K562 (cell line): ENCODE data around the gene MTCH2. TPM values are rescaled to one million over a fixed set of nuclear protein-coding genes. Genes with fewer than 3 reads are reported as not detected.

Experiments
- ATF7 ChIP-seq: fragments of 450-650 bp; IDR thresholded peaks from 2 replicates; pipeline ENCODE4 v1.7.1; 2014; ENCODE audit warnings: mild to moderate bottlenecking, moderate library complexity
- C11orf30 ChIP-seq: fragments of 450-650 bp; IDR thresholded peaks from 2 replicates; pipeline ENCODE4 v1.6.1; 2016; ENCODE audit warnings: low read depth, mild to moderate bottlenecking
- ETV6 ChIP-seq, 3 experiments: fragments of 150-350 bp in 1 of 3; sonication (generic) in 1 of 3; formaldehyde crosslinking in 1 of 3; IDR thresholded peaks; 2 replicates each; pipeline versions ENCODE4 v1.6.1 to v1.8.0; 2014 to 2022; ENCODE audit warnings: borderline replicate concordance in 2 of 3, low read depth in 2 of 3, antibody characterized with exemption in 1 of 3, low read length in 1 of 3, mild to moderate bottlenecking in 1 of 3, missing genetic modification reagents in 1 of 3
- GATAD2A ChIP-seq: fragments of 450-650 bp; IDR thresholded peaks from 2 replicates; pipeline ENCODE4 v1.6.1; 2017
- HDAC1 ChIP-seq, 2 experiments: fragments of 450-650 bp; IDR thresholded peaks; 2 replicates each; pipeline ENCODE4 v1.6.1; 2016 to 2017; ENCODE audit warnings: inconsistent platforms in 1 of 2, mild to moderate bottlenecking in 1 of 2, moderate library complexity in 1 of 2
- HNRNPK ChIP-seq: fragments of 200-400 bp; formaldehyde crosslinking; IDR thresholded peaks from one replicate; pipeline ENCODE4 v1.6.1; 2018; ENCODE audit warnings: mild to moderate bottlenecking, low read depth, low read length; ENCODE audit not compliant: poor library complexity, severe bottlenecking
- MTA1 ChIP-seq: fragments of 450-650 bp; IDR thresholded peaks from 2 replicates; pipeline ENCODE4 v1.6.1; 2017; ENCODE audit warnings: borderline replicate concordance
- NCOR1 ChIP-seq: fragments of 450-650 bp; IDR thresholded peaks from 2 replicates; pipeline ENCODE4 v1.6.1; 2016; ENCODE audit warnings: mild to moderate bottlenecking, moderate library complexity
- NFIC ChIP-seq: fragments of 450-650 bp; IDR thresholded peaks from 2 replicates; pipeline ENCODE4 v1.6.1; 2017; ENCODE audit warnings: mild to moderate bottlenecking, inconsistent platforms
- ZNF263 ChIP-seq: sonication (generic); formaldehyde crosslinking; IDR thresholded peaks from 2 replicates; pipeline ENCODE4 v1.8.0; 2022; ENCODE audit warnings: mild to moderate bottlenecking, missing genetic modification reagents, borderline replicate concordance
- ZNF586 ChIP-seq: fragments of 450-650 bp; formaldehyde crosslinking; conservative IDR thresholded peaks from 2 replicates; pipeline ENCODE4 v1.4.0; 2020; ENCODE audit warnings: mild to moderate bottlenecking, moderate library complexity
- polyA plus RNA-seq, 8 experiments: library from polyadenylated mRNA; depleted of rRNA in 4 of 8; stranded (reverse) in 5 of 8; unstranded in 3 of 8; fragments of >200 nt; fragmentation: Nextera tagmentation in 2 of 8; fragmentation: Illumina TruSeq in 1 of 8; extraction: Ambion mirVana in 2 of 8; extraction: Trizol in 1 of 8; gene quantifications; 2 replicates each; pipeline versions ENCODE4 v1.2.1 to v1.2.3, GENCODE V29; 2011 to 2014; ENCODE audit warnings: inconsistent platforms in 1 of 8, missing spikeins in 1 of 8
- total RNA-seq, 7 experiments: library from RNA; depleted of rRNA in 6 of 7; stranded (reverse); fragments of >200 nt in 6 of 7; fragmentation: Illumina TruSeq in 2 of 7; extraction: Trizol in 2 of 7; gene quantifications; 2 replicates each; pipeline versions ENCODE4 v1.2.1 to v1.2.3, GENCODE V29; 2011 to 2021; ENCODE audit warnings: low replicate concordance in 1 of 7
- TF ChIP-seq, protein P1 (sequence below), 2 experiments: fragments of 450-650 bp; IDR thresholded peaks; 2 replicates each; pipeline ENCODE4 v1.6.1; 2016; ENCODE audit warnings: mild to moderate bottlenecking in 2 of 2, borderline replicate concordance in 1 of 2, low read depth in 1 of 2, moderate library complexity in 1 of 2
- TF ChIP-seq, protein P2 (sequence below): sonication (generic); formaldehyde crosslinking; IDR thresholded peaks from 2 replicates; pipeline ENCODE4 v1.8.0; 2022; ENCODE audit warnings: mild to moderate bottlenecking, missing genetic modification reagents
- TF ChIP-seq, protein P3 (sequence below), 2 experiments: fragments of 200-800 bp in 1 of 2; sonication (Bioruptor generic) in 1 of 2; sonication (generic) in 1 of 2; formaldehyde crosslinking in 1 of 2; IDR thresholded peaks in 1 of 2; conservative IDR thresholded peaks in 1 of 2; 2 replicates each; pipeline versions ENCODE4 v1.5.0 to v1.6.1; 2016 to 2020; ENCODE audit warnings: missing compliant biosample characterization in 1 of 2, missing genetic modification characterization in 1 of 2, missing genetic modification reagents in 1 of 2

MTCH2 gene
- total and polyA plus RNA-seq, 9 of the 15 experiments (the other 6 are each of a cell fraction or from before 2014, with no cell fraction given), result 95.4 to 620 (median 198) TPM

DNA sequence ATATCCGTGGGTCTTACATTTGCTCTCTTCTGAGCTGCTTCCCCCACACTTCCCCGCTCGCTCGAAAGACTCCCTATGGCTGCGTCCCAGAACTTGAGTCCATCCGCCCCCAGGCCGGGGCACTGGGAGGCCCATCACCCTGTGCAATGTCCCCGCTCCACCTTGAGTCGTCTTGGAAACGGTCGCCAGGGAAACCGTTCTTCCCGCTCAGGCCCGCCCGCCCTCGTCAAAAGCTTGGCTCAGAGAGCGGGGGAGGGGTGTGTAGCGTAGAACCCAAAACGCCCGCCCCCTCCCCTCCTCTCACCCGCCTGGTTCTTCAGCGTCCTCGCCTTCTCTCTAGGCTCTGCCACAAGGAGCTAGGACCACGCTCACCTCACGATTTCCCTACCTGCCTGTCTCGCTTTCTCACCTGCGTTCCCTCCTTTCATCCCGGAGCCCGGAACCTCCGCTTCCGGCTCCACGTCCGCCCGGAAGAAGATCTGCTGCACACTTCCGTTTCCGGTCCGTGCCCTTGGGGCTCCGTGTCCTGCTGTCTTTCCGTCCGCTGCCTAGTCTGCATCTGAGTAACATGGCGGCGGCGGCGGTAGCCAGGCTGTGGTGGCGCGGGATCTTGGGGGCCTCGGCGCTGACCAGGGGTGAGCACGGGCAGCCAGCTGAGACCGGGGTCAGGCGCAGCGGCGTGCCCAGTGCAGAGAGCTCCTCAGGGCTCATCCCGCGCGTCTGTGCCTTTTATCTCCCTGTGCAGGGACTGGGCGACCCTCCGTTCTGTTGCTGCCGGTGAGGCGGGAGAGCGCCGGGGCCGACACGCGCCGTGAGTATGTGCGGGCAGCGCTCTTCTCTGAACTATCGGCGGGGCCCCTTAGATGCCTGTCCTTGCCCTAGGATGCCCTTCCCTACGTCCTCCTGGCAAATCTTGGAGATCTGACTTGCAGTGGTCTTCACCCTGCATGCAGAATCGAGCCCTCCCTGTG, 63.5 kb downstream of the MTCH2 start, which contains the start of the genes KBTBD4 and NDUFS3 (continued):
- TF ChIP-seq, protein P1, sequence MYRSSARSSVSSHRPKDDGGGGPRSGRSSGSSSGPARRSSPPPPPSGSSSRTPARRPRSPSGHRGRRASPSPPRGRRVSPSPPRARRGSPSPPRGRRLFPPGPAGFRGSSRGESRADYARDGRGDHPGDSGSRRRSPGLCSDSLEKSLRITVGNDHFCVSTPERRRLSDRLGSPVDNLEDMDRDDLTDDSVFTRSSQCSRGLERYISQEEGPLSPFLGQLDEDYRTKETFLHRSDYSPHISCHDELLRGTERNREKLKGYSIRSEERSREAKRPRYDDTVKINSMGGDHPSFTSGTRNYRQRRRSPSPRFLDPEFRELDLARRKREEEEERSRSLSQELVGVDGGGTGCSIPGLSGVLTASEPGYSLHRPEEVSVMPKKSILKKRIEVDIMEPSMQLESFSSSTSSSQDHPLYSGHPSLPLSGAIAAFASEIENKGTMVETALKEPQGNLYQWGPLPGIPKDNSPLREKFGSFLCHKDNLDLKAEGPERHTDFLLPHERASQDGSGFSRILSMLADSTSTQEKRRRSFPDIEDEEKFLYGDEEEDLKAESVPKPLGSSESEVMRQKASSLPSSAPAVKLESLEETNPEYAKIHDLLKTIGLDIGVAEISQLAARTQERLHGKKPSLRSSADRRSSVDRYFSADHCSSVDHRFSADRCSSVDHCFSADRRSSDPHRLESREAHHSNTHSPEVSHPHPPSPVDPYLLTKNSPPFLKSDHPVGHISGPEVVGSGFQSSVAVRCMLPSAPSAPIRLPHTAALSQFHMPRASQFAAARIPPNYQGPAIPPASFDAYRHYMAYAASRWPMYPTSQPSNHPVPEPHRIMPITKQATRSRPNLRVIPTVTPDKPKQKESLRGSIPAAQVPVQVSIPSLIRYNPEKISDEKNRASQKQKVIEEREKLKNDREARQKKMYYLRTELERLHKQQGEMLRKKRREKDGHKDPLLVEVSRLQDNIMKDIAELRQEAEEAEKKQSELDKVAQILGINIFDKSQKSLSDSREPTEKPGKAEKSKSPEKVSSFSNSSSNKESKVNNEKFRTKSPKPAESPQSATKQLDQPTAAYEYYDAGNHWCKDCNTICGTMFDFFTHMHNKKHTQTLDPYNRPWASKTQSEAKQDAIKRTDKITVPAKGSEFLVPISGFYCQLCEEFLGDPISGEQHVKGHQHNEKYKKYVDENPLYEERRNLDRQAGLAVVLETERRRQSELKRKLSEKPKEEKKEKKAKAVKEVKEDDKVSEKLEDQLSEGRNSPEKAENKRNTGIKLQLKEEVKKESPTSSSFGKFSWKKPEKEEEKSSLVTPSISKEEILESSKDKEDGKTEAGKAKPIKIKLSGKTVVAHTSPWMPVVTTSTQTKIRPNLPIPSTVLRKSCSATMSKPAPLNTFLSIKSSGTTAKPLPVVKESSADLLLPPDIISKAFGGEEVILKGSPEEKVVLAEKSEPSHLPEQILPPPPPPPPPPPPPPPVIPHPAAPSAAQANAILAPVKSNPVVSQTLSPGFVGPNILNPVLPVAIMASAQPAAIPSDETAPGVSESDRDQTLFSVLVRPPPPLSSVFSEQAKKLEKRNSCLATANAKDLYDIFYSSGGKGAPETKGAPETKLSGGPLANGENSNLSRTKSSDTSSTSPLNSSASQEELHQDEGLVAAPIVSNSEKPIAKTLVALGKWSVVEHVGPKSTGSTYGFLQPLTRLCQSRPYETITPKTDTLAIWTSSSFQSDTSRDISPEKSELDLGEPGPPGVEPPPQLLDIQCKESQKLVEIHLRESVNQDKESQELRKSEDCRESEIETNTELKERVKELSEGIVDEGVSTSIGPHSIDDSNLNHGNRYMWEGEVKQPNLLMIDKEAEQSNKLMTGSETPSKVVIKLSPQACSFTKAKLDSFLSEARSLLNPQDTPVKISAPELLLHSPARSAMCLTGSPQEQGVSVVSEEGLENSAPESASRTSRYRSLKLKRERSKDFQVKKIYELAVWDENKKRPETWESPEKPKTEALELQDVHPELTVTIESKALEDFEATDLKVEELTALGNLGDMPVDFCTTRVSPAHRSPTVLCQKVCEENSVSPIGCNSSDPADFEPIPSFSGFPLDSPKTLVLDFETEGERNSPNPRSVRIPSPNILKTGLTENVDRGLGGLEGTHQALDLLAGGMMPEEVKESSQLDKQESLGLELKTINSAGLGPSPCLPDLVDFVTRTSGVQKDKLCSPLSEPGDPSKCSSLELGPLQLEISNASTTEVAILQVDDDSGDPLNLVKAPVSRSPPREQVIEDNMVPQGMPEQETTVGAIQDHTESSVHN (IDR thresholded peaks at IDR 0.05; ENCODE audit: borderline replicate concordance in 1 of 2, low read depth in 1 of 2), result peak in 1 of 2 experiments; percentile 57; a peak in 2 of 4 replicates
- peak; percentile 79 for TF ChIP-seq NFIC
- peak in 1 of 2 experiments; percentile 40; a peak in 2 of 4 replicates for TF ChIP-seq ETV6 (IDR thresholded peaks at IDR 0.05; ENCODE audit: borderline replicate concordance in 1 of 2, low read depth in 2 of 2, low read length in 1 of 2)
- TF ChIP-seq ETV6 (CRISPR knock-in tag; IDR thresholded peaks at IDR 0.05; ENCODE audit: borderline replicate concordance), result no peak
- no peak for TF ChIP-seq ZNF586 (CRISPR knock-in tag)
- TF ChIP-seq HDAC1 (IDR thresholded peaks at IDR 0.05), result peak; percentile 87 to 95; a peak in 3 of 4 replicates
- no peak for TF ChIP-seq ZNF263 (CRISPR knock-in tag)
- peak; percentile 100 for TF ChIP-seq C11orf30
- TF ChIP-seq HNRNPK, result no peak
- TF ChIP-seq ATF7, result peak; percentile 88
- TF ChIP-seq, protein P2, sequence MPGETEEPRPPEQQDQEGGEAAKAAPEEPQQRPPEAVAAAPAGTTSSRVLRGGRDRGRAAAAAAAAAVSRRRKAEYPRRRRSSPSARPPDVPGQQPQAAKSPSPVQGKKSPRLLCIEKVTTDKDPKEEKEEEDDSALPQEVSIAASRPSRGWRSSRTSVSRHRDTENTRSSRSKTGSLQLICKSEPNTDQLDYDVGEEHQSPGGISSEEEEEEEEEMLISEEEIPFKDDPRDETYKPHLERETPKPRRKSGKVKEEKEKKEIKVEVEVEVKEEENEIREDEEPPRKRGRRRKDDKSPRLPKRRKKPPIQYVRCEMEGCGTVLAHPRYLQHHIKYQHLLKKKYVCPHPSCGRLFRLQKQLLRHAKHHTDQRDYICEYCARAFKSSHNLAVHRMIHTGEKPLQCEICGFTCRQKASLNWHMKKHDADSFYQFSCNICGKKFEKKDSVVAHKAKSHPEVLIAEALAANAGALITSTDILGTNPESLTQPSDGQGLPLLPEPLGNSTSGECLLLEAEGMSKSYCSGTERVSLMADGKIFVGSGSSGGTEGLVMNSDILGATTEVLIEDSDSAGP (CRISPR knock-in tag), result no peak
- TF ChIP-seq, protein P3, sequence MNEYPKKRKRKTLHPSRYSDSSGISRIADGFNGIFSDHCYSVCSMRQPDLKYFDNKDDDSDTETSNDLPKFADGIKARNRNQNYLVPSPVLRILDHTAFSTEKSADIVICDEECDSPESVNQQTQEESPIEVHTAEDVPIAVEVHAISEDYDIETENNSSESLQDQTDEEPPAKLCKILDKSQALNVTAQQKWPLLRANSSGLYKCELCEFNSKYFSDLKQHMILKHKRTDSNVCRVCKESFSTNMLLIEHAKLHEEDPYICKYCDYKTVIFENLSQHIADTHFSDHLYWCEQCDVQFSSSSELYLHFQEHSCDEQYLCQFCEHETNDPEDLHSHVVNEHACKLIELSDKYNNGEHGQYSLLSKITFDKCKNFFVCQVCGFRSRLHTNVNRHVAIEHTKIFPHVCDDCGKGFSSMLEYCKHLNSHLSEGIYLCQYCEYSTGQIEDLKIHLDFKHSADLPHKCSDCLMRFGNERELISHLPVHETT (CRISPR knock-in tag; conservative IDR thresholded peaks at IDR 0.05 in 1 of 2, IDR thresholded peaks at IDR 0.05 in 1 of 2), result peak in 1 of 2 experiments; percentile 85; a peak in 1 of 4 replicates
- TF ChIP-seq GATAD2A, result no peak
- TF ChIP-seq NCOR1, result peak; percentile 73
- peak; percentile 88 for TF ChIP-seq MTA1
